Mucosa of rectum (tissue), 2 donors: ENCODE data around the gene RPS8.
"Not testable (repeated sequence)": the region's sequence is repeated elsewhere in the genome, so short reads cannot be mapped to it uniquely, and the experiment has no call there.

ENCODE experiments used
- H3K27ac ChIP-seq, 2 donors: one replicate each; pipeline ENCODE4 v1.7.0; 2013; ENCODE audit warnings: inconsistent platforms in 2 of 2, low read depth in 2 of 2, low read length in 2 of 2
- H3K27me3 ChIP-seq, 2 donors: one replicate each; pipeline ENCODE4 v1.7.0; 2013; ENCODE audit warnings: low read length in 2 of 2; ENCODE audit not compliant: control insufficient read depth in 2 of 2, insufficient read depth in 2 of 2
- H3K36me3 ChIP-seq, 2 donors: one replicate each; pipeline ENCODE4 v1.7.0; 2013; ENCODE audit warnings: low read length in 2 of 2; ENCODE audit not compliant: control insufficient read depth in 2 of 2, insufficient read depth in 2 of 2
- H3K4me1 ChIP-seq, 2 donors: one replicate each; pipeline ENCODE4 v1.7.0; 2013; ENCODE audit warnings: low read length in 2 of 2, mild to moderate bottlenecking in 1 of 2; ENCODE audit not compliant: control insufficient read depth in 2 of 2, insufficient read depth in 2 of 2
- H3K4me3 ChIP-seq, 2 donors: one replicate each; pipeline ENCODE4 v1.7.0; 2013; ENCODE audit warnings: low read length in 2 of 2
- H3K9ac ChIP-seq, 2 donors: one replicate each; pipeline ENCODE4 v1.7.0; 2013; ENCODE audit warnings: low read length in 2 of 2, low read depth in 1 of 2, mild to moderate bottlenecking in 1 of 2
- H3K9me3 ChIP-seq, 2 donors: one replicate each; pipeline ENCODE4 v1.7.0; 2013; ENCODE audit warnings: low read length in 2 of 2; ENCODE audit not compliant: control insufficient read depth in 2 of 2
- donor health status: healthy.
- donor health status: Normal muscosa, but diverticular disease.

The RPS8 gene

DNA sequence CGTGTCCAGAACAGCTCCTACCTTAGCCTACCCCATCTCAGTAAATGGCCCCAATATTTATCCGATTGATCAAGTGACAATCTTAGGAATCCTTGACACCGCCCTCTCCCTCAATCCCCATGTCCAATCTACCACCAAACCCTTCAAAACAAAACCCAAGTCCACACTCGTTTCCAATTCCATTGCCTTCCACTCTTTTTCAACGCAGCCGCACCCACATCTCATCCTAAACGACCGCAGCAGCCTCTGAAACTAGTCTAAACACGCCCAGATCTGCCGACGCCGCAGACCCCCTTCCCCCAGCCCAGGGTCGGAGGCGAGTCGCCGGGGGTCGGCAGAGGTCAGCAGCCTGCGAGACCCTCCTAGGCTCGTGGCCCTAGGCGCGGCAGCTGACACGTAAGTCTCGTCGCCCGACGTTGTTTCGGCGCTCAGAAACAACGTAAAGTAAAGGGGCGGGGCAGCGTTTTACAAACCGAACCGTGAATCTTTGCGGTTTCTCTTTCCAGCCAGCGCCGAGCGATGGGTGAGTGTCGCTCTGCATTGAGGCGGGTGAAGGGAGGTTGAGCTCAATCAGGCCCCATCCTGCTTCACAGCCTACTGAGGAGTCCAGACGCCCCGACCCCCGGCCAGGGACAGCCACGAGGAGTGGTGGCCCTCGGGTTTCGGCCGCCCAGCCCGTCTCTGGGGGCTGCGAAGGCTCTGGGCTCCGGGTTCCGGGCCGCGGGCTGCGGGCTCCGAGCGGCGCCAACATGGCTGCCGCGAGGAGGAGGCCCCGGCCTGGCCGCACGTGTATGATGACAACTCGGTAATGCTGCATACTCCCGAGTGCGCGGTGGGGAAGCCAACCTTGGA is at the start of gene RPS8:
TSS of gene RPS8 (plus strand) at position 463 of the 852 bp plus-strand sequence. CDS start at position 520, 57 bp downstream.
- H3K27me3 ChIP-seq = no peaks in the 10 kb centered on the region
- H3K4me3 ChIP-seq = peak within 1 kb of the TSS; percentile 82 to 97
- H3K36me3 ChIP-seq = peaks cover 16 to 29% of the 10 kb centered on the region in 2 donors
- no peaks in the 10 kb centered on the region for H3K9me3 ChIP-seq
- H3K27ac ChIP-seq = peak within 1 kb of the TSS; percentile 97
- H3K9ac ChIP-seq = peak within 1 kb of the TSS; percentile 83 to 98
- peaks cover 13 to 16% of the 10 kb centered on the region in 2 donors for H3K4me1 ChIP-seq

DNA sequence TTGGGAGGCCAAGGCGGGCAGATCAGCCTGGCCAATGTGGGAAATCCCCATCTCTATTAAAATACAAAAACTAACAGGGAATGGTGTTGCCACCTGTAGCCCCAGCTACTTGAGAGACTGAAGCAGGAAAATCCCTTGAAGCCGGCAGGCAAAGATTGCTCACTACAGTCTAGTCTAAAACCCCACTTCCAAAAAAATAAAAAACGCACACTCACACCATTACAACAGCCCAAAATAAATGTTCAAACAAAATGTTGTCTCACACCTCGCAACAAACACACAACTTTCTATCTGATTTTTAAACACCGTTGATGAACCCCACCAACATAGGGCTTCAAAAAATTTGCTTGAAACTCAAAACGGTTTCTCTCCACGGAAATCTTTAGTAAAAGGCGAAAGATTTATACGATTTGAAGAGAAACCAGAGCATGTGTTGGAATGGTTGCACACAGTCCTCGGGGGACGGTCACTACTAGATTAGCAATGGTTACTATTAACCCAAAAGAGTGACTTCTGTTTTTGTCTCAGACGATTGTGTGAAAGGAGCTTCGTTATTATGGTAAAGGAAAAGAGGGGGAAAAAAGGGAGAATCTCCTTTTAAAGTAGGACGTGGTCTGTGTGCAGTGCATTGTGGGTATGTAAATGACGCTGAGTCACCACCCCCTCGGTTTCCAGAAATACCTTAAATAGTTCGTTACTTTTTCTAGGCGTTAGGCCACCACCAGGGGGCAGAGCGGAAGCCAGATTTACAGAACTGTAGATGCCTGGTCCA is 44.4 kb upstream of the RPS8 start, which contains the start of gene RNU5D-1:
TSS of gene RNU5D-1 (minus strand) at position 430 of the 772 bp plus-strand sequence.
- peak within 1 kb of the TSS; percentile 92 to 93 for H3K27ac ChIP-seq
- peak within 1 kb of the TSS; percentile 57 to 76 for H3K4me3 ChIP-seq
- H3K27me3 ChIP-seq = no peaks in the 10 kb centered on the region
- no peaks in the 10 kb centered on the region for H3K36me3 ChIP-seq
- no peaks in the 10 kb centered on the region for H3K9me3 ChIP-seq
- H3K9ac ChIP-seq = peak within 1 kb of the TSS; percentile 69 to 80
- peaks cover 10 to 14% of the 10 kb centered on the region in 2 donors for H3K4me1 ChIP-seq

DNA sequence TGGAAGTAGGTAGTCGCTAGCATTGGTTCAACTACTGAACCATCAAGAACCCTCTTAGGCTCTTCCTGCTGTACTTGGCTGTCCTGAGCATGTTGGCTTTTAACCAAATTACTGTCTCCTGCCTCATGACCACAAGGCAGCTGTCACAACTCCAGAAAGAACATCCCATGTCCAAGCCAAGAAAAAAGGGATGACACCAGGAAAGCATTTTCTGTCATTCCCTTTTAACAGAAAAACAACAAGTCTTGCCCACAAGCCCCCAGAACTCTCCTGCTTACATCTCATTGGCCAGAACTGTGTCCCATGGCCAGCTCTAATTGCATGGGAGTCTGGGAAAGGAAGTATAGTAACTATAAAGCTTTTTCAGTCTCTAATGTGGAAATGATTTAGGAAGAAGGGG is 42.0 kb upstream of the RPS8 start:
- Histone ChIP-seq H3K9me3 (no peaks in the 10 kb centered on the region), H3K27ac (no peak overlapping the region), H3K27me3 (no peaks in the 10 kb centered on the region), H3K36me3 (no peaks in the 10 kb centered on the region), H3K4me1 (peaks cover 10 to 14% of the 10 kb centered on the region in 2 donors), H3K9ac (no peak overlapping the region), H3K4me3 (no peak overlapping the region)

DNA sequence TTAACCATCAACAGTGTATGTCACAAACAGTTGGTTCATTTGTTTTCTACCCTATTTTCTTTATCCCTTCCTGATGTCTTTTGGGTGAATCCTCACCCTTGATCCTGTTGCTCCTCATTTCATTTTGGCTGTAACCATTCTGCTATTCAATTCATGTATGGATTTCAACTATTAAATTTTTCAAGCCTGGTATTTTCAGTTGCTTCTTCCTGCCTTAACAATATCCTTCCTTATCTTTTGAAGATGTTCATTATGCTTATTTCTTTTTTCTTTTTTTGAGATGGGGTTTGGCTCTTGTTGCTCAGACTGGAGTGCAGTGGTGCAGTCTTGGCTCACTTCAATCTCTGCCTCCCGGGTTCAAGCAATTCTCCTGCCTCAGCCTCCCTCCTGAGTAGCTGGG is 41.6 kb upstream of the RPS8 start:
- H3K4me1 ChIP-seq = peaks cover 10 to 14% of the 10 kb centered on the region in 2 donors
- H3K36me3 ChIP-seq = no peaks in the 10 kb centered on the region
- H3K9me3 ChIP-seq = no peaks in the 10 kb centered on the region
- H3K27ac ChIP-seq = no peak overlapping the region
- H3K9ac ChIP-seq = no peak overlapping the region
- no peaks in the 10 kb centered on the region for H3K27me3 ChIP-seq
- H3K4me3 ChIP-seq = no peak overlapping the region

DNA sequence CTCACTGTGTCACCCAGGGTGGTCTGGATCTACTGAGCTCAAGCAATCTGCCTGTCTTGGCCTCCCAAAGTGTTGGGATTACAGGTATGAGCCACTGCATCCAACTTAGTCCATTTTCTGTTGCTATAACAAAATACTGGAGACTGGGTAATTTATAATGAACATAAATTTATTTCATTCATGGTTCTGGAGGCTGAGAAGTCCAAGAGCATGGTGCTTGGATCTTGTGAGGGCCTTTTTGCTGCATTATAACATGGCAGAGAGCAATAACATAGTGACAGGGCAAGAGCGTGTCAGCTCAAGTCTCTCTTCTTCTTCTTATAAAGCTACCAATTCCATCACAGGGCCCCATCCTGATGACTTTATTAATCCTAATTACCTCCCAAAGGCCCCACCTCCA is 39.3 kb upstream of the RPS8 start:
- Histone ChIP-seq H3K9ac (no peak overlapping the region), H3K4me3 (no peak overlapping the region), H3K27me3 (no peaks in the 10 kb centered on the region), H3K4me1 (peaks cover 10 to 11% of the 10 kb centered on the region in 2 donors), H3K27ac (no peak overlapping the region), H3K9me3 (no peaks in the 10 kb centered on the region), H3K36me3 (no peaks in the 10 kb centered on the region)

DNA sequence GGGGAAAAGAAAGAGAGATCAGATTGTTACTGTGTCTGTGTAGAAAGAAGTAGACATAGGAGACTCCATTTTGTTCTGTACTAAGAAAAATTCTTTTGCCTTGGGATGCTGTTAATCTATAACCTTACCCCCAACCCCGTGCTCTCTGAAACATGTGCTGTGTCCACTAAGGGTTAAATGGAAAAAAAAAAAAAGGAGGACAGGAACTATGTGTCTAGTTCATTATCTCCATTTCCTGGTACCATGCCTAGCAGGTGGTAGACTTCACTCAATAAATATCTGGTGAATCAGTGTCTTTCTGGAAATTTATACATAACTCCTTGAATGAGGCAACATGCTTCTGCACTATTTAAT is 36.4 kb upstream of the RPS8 start:
- Histone ChIP-seq H3K27ac (peak overlapping the region; percentile 85 to 90), H3K4me3 (peak overlapping the region; percentile 79 to 94), H3K9ac (peak overlapping the region; percentile 78 to 94)
- not testable (repeated sequence) for H3K9me3 ChIP-seq, H3K4me1 ChIP-seq, H3K27me3 ChIP-seq, H3K36me3 ChIP-seq

DNA sequence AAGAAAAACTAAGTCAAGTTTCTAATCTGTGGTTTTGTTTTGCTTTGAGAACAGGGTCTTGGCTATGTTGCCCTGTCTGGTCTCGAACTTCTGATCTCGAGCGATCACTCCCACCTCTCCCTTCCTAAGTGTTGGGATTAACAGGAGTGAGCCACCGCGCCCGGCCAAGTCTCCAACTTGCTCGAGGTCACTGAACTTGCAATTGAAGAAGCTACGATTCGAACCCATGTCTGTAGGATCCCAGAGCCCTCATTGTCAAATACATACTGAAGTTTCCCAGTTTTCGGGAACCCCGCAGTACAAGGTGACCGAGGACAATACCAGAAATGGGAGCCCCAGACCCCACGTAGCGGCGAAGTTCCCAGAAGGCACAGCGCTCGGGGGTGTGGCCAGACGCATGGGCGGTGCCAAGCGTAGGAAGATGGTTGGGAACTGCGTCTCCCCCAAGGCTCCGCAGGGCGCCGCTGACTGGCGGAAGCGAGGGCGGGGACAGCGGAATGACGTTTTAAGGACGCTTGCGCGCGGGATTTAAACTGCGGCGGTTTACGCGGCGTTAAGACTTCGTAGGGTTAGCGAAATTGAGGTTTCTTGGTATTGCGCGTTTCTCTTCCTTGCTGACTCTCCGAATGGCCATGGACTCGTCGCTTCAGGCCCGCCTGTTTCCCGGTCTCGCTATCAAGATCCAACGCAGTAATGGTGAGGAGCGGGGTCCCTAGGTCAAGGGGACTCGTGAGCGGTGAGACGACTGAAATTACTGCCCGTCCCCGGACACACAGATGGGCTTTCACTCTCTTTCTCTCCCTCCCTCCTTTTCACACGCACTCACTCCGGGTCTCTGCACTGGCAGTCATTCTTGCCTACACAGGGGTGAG is 35.8 kb upstream of the RPS8 start, which contains the start of gene KIF2C:
TSS of gene KIF2C (plus strand) at position 531 of the 872 bp plus-strand sequence. CDS start at position 627, 96 bp downstream.
- Histone ChIP-seq H3K4me1 (peaks cover 8% of the 10 kb centered on the region in 2 donors), H3K9me3 (no peaks in the 10 kb centered on the region), H3K9ac (peak within 1 kb of the TSS; percentile 78 to 94), H3K27ac (peak within 1 kb of the TSS; percentile 85 to 90), H3K36me3 (peaks cover 0 to 2% of the 10 kb centered on the region in 2 donors), H3K27me3 (no peaks in the 10 kb centered on the region), H3K4me3 (peak within 1 kb of the TSS; percentile 79 to 94)

DNA sequence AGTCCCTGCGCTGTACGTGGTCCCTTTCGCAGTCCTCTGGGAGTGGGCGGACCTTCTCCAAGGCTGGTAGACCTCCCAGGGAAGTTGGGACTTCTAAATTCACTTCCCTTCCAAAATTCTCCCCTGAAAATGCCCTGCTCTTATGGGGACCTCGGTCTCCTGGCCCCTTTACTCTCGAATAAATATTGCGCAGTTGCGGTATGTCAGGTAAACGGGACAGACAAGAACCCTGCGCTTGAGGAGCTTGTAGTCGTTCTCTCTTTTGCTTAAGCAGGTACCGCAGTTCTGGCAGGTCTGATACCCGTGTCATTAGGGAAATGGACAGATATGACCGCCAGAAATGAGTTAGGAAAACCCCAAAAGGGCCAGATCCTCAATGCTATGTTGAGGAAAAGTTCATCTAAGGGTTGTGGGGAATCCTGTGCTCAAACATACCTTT is 35.1 kb upstream of the RPS8 start:
- no peaks in the 10 kb centered on the region for H3K9me3 ChIP-seq
- H3K4me3 ChIP-seq = peak overlapping the region; percentile 79 to 94
- no peak overlapping the region for H3K27ac ChIP-seq

DNA sequence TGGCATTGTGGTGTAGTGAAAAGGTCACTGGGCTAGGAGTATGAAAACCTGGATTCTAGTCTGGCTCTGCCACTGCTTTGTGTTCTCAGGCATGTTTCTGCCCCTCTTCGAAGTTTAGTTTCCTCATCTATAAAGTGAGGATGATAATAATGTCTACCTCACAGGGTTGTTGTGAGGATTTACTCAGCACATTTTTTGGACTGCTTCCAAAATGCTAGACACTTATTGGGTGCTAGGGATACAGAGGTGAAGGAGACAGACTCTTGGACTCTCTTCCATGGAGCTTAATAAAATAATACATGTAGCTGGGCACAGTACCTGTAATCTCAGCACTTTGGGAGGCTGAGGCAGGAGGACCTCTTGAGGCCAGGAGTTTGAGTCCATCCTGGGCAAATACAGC is 32.1 kb upstream of the RPS8 start:
- H3K4me1 ChIP-seq = peaks cover 8% of the 10 kb centered on the region in 2 donors
- H3K9me3 ChIP-seq = no peaks in the 10 kb centered on the region
- H3K4me3 ChIP-seq = no peak overlapping the region
- H3K36me3 ChIP-seq = peaks cover 0 to 2% of the 10 kb centered on the region in 2 donors
- H3K27me3 ChIP-seq = no peaks in the 10 kb centered on the region
- no peak overlapping the region for H3K9ac ChIP-seq
- H3K27ac ChIP-seq = no peak overlapping the region

More for the DNA sequence above, 35.1 kb upstream of the RPS8 start:
- peaks cover 0 to 2% of the 10 kb centered on the region in 2 donors for H3K36me3 ChIP-seq
- H3K4me1 ChIP-seq = peaks cover 8% of the 10 kb centered on the region in 2 donors
- no peaks in the 10 kb centered on the region for H3K27me3 ChIP-seq
- H3K9ac ChIP-seq = peak overlapping the region; percentile 10 to 78
